ENCODE measurements around the gene GNG13.

The GNG13 gene

DNA sequence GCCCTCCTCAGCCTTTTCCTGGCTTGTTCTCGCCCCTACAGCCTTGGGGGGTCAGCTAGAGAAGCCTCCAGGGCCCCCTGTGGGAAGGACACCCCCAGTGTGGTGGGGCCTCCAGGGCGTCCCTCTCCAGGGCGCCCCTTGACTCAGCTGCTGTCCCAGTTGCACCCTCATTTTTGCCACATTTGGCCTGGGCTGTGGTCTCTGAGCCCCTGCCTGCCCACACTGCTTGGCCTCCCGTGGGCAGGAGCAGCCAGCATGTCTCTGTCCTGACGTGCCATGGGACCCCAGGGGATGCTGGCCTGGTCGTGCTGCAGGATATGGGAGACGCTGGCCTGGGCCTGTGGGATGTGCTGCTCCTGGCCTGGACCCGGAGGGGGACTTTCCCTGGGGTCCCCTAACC lies 7.1 kb downstream of the GNG13 start:
- no peak for DNase-seq (ENCODE audit: low spot score)

DNA sequence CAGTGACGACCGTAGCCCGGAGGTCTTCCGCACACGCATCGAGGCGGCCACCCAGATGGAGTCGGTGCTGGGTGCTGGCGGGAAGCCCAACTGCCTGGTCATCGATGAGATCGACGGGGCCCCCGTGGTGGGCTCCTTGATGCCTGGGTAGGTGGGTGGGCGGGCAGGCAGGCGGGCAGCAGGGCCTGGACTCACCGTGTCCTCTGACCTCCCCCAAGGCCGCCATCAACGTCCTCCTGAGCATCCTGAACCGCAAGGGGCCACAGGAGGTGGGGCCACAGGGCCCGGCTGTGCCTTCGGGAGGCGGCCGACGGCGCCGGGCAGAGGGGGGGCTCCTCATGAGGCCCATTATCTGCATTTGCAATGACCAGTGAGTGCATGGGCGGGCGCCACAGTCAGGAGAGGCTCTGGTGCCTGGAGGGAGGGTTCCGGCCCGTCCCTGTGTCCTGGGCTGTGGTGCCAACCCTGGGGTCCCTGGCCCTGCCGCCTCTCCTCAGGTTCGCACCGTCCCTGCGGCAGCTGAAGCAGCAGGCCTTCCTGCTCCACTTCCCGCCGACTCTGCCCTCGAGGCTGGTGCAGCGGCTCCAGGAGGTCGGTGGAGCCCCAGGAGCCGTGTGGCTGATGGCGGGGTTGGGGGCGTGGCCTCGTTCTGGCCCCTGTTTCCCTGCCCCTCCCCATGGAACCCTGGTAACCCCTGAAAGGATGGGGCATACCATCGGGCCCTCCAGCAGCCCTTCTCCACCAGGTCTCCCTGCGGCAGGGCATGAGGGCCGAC lies 8.1 kb downstream of the GNG13 start:
- no peak for DNase-seq (ENCODE audit: low spot score)

DNA sequence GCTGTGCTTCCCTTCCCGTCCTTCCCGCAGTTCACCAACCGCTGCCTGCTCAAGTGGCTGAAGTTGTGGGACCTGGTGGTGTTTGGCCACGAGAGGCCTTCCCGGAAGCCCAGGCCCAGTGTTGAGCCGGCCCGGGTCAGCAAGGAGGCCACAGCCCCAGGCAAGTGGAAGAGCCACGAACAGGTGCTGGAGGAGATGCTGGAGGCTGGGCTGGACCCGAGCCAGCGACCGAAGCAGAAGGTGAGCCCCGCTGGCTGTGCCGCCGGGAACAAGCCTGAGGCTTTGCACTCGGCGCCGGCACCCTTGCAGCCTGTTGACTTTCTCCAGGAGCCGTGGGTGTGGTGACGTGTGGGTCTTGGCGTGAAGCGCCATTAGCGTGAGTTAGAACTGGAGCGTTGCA lies 9.4 kb downstream of the GNG13 start:
- no peak for DNase-seq (ENCODE audit: low spot score)

DNA sequence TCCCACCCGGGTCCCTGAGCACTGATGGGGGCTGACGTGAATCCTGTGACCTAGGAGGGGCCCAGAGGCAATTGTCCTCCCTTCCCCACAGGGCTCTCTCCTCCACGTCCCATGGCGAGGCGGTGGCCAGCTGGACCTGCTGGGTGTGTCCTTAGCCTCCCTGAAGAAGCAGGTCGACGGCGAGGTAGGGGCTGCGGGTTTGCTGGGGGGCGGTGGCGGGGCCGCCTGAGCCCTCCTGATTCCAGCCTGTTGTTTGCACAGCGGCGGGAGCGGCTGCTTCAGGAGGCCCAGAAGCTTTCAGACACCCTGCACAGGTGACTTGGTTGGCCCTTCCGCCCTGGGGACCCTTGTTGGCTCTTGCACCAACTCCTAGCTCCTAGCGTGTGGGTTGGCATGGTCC lies 10.4 kb downstream of the GNG13 start:
- DNase-seq (ENCODE audit: low spot score): no peak

DNA sequence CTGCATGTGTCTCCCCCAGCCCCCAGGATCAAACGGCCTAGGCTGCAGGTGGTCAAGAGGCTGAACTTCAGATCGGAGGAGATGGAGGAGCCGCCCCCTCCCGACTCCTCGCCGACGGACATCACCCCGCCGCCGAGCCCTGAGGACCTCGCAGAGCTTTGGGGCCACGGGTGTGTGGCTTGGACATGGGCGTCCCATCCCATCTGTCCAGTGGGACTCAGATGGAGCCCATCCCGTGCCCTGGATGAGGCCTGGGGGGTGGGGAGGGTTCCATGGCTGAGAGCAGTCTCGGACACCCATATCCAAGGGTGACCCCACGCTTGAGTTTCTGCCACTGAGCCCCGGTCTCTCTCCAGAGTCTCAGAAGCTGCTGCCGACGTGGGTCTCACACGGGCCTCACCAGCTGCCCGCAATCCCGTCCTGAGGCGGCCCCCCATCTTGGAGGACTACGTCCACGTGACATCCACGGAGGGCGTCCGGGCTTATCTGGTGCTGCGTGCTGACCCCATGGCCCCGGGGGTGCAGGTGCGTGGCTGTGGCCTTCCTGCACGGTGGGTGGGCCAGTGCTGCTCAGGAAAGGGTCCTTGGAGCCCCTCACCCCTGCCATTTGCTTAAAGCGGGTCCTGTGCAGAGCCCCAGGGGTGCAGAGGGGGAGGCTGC lies 11.2 kb downstream of the GNG13 start:
- DNase-seq (ENCODE audit: low spot score): no peak

DNA sequence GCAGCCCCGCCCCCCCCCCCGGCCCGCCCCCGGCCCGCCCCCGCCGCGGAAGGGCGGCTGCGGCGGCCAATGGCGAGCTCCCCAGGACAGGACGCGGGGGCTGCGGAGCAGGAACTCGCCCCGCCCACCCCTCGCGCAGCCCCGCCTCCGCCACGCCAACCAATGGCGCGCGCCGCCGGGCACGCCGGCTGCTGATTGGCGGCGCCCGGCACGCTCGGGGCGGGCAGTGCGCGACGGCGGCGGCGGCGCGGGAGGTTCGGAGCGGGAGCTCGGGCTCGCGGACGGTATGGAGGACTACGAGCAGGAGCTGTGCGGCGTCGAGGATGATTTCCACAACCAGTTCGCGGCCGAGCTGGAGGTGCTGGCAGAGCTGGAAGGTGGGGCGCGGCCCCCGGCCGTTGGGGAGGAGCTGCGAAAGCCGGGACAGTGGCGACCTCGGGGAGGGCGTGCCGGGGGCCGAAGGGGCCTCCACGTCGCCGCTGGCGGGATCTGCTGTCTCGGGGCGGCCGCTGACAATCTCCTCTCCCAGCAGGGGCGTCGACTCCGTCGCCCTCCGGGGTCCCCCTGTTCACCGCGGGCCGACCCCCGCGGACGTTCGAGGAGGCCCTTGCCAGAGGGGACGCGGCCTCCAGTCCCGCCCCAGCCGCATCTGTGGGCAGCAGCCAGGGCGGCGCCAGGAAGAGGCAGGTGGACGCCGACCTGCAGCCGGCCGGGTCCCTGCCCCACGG lies 12.0 kb downstream of the GNG13 start, which contains the start of gene CHTF18:
CHTF18 (plus strand) TSS at position 222 of the 728 bp plus-strand sequence; CDS start at position 287, 65 bp downstream.
- peak; percentile 94 for DNase-seq (ENCODE audit: low spot score)

DNA sequence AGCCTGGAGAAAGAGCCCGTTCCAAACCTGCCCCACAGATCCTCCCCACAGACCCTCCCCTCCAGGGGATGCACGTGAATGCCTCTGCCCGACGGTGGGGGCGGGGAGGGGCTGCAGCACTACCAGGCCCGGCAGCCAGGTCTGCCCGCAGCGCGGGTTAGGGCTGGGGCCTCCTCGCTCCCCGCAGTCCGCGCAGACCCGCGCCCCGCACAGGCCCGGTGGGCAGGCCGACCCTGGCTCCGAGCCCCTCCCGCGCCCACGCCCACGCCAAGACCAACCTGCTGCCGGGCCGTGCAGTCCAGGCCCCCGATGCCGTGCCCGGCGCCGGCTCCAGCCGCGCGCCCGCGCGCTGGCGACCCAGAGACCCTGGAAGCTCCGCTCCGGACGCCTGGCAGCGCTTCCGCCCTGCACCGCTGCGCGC lies 12.5 kb downstream of the GNG13 start, which contains the start of gene RPUSD1:
RPUSD1 (minus strand) TSS at position 404 of the 421 bp plus-strand sequence. CDS start 644 bp downstream, outside the sequence.
- DNase-seq (ENCODE audit: low spot score): no peak

DNA sequence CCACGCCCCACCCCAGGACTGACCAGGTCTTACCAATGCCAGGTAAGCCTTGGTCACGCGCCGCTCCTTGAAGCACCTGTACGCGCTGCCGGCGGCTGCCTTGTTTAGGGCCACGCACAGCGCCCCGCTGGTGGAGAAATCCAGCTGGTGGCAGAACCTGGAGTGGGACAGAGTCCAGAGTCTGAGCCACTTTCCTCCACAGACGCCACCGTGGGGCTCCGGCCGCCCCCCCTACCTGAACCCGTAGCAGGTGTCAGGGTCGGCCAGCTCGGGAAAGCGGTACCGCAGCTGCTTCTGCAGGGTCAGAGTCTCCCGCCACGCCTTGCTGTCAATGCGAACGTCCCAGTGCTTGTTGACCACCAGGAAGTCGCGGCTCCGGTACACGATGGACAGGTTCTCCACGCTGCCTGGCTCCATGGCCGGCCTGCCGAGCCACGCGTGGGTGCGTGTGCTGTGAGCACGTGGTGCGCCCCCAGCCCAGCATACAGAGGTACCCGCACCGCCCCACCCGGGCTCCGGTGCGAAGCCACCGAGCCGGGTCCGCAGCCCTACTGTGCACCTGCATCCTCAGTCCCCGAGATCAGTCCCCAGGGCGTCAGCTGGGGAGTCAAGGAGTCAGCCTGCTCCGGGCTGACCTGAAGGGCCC lies 13.1 kb downstream of the GNG13 start:
- DNase-seq (ENCODE audit: low spot score): no peak

DNA sequence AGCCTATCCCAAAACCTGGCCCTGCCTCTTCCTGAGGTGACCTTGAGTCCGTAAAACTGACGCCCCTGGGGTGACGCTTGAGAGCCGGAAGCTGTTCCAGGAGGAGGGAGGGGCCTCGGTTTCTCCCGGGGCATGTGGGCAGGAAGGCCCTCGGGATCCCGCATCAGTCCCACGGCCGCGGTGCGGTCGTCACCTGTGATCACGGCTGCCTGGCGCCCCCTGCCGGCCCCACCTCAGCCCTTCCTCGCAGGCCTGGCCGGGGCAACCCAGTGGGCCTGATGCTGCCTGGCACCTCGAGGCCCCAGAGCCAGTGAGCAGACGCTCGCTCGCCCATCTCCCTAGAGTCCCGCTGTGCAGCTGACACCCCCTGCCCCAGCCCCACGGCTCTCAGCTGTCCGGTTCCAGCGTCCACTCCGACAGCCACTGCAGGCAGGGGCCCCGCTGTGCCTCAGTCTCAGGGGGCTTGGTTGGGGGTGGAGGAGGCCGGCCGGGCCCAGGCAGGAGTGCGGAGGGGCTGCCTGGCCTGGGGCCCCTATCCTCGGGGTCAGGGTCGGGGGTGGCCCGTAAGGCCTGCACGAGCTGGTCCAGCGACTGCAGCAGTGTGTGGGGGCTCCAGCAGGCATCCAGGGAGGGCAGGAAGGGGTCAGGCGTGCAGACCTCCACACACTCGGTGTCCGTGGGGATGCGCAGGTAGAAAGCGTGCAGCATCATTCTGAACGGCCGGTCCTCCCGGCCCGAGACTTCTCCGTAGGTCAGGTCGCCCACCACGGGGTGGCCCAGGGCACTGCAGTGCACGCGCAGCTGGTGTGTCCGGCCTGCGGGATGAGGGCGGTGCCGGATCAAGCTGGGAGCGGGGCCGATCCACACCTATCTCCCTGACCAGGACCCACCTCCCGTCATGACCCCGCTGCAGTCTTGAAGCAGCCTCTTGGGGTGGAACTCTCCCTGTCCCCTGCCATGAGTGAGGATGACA lies 14.7 kb downstream of the GNG13 start:
- peak; percentile 57 for DNase-seq (ENCODE audit: low spot score)

DNA sequence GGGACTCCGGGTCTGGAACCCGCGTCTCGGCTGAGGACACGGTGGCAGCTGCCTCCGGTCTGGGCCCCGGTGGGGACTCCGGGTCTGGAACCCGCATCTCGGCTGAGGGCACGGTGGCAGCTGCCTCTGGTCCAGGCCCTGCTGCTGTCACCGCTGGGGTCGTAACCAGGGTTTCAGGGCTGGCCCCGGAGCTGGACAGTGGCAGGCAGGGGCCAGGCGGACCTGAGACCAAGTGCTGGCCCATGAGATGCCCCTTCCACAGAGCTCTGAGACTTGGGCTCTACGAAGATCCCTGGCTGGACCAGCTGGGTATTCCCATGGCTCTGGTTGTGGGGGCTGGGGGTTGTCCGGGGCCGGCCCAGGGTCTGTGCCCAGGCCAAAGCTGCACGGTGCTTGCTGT lies 16.1 kb downstream of the GNG13 start:
- no peak for DNase-seq (ENCODE audit: low spot score)

DNA sequence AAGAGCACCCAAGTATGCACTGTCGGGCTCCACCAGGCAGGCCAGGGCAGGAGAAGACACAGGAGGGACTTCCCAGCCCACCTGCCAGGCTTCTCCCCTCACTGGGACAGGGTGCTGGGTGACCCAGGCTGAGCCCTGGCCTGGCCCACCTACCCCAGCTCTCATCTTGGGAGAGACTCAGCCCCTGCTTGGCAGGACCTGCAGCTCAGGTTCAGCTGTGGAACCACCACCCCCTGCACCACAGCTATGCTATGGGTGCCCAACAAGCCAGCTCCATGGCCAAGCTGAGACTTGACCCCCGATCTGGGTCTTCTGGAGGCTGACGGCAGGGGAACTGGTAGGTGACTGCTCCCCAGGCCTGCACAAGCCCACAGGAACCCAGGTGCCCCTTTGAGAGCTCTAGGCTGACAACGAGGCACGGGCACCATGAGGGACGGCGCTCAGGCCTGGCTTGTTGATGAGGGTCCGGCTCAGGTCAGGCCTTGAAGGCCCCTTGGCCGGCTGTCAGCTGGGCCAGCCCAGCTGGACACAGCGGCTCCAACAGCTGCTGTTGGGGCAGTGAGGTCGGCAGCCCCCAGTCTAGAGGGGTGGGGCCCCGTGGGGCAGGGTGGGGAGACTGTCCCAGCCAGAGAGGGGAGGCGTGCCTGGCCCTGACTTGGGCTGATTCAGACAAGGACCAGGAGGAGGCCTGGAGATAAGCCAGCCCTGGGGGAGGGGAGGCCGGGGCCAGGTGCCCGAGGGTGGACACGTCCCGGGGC lies 17.0 kb downstream of the GNG13 start:
- no peak for DNase-seq (ENCODE audit: low spot score)

DNA sequence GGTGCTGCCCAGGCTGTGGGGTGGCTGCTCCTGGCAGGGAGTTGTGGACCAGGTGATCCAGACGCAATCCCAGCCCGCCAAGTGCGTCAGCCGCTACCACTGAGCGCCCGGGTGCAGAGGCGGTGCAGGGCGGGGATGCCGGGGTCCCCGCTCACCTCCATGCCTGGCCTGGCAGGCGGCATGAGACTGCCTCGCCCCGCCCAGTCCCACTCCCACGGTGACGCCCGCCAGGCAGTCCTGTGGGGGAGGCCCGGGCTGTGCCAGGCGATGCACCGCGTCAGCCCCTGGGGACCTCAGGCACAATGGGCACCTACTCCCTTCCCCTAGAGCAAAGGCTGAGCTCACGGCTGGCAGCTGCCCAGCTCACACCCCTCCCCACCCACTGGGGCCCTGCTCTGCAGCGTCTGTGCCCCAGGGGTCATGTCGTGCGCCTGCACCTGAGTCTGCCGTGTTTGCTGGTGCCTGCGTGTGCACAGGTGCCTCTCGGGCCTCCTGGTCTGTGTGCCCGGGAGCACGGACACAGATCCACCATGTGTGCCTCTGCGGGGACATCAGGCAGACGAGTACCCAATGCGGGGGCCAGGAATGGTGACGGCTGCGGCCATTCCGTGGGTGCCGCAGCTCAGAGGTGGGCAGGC lies 17.6 kb downstream of the GNG13 start:
- DNase-seq (ENCODE audit: low spot score): no peak

DNA sequence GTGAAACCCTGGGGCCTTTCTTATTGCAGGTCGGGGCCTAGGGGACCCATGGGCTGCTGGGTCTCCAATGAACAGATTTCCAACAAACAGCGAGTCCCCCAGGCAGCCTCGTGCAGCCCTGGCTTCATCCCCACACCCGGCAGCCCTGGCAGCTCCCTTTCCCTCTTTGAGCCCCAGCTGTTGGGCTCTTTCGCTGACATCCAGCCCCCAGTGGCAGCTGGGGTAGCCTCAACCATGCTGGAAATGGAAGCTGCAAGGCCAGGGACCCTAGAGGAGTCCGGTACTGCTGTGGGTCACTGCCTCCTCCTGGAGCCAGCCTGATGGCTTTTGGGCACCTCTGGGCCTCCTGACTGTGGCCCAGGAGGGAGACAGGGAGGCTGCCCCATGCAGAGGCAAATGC lies 18.3 kb downstream of the GNG13 start:
- no peak for DNase-seq (ENCODE audit: low spot score)

DNA sequence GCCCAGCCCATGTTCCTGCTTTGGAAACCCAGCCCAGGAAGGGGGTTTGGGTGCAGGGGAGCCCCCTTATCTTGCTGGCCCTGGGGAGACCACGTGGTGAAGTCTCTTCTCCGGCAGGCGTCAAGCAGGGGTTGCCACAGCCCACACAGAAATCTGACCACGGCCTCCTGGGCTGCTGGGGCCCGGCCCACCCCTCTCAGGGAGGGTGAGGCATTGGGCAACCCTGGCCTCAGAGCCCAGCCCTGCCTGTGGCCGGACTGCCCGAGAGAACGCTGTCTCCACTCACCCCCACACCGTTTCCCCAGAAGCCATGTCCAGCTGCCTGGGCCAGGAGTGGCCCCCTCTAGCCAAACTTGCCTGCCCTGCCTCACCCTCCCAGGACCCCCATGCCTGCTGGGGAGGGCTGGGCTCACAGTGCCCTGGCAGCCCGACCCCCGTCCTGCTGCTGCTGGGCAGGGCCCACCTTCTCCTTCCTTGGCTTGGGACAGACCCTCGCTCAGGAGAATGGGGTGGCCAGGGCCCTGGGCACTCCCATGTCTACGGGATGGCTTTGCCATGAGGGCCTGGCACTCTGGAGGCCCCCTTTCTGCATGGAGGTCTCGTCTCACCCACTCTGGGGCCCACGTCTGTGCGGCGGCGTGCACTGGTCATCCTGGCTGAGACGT lies 19.1 kb downstream of the GNG13 start:
- no peak for DNase-seq (ENCODE audit: low spot score)

DNA sequence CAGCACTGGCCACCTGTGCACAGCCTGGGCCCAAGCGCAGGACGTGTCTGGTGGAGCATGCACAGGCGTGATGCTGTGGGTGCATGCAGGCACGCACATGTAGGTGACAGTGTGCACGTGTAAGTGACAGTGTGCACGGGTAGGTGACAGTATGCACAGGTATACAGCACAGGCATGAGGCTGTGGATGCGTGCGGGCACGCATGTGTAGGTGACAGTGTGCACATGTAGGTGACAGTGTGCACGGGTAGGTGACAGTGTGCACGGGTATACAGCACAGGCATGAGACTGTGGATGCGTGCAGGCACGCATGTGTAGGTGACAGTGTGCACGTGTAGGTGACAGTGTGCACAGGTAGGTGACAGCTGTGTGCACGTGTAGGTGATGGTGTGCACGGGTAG lies 20.2 kb downstream of the GNG13 start:
- no peak for DNase-seq (ENCODE audit: low spot score)

DNA sequence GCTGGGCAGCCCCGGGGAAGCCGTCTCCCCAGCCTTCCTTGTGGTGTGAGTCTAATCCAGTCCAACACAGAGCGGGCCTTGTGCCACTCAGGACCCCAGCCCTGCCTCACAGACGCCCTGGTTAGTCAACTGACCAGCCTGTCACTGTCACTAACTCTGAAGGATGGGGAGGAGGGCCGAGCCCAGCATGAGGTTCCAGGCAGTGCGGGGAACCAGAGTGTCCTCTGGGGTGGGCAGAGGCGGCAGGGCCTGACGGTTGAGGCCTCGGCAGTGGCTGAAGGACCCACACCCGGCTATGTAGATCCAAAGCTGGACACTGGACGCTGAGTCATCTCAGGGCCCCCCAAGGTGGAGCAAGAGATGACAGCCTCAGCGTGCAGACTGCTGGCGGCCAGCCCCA lies 21.0 kb downstream of the GNG13 start:
- DNase-seq (ENCODE audit: low spot score): no peak

DNA sequence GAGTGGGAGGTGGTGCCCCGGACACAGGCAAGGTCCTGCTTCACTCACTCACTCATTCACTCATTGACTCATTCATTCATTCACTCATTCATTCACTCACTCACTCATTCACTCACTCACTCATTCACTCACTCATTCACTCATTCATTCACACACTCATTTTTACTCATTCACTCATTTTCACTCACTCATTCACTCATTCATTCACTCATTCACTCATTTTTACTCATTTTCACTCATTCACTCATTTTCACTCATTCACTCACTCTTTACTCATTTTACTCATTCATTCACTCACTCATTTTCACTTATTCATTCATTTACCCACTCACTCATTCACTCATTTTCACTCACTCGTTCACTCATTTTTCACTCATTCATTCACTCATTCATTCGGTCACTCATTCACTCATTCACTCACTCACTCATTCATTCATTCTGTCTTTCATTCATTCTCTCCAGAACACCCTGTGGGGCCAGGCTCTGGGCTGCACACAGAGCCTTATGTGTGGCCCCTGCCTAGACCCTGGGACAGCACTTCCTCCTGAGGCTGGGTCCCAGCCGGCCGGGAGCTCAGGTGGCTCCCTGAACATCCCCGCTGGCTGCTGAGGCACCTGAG lies 21.5 kb downstream of the GNG13 start:
- no peak for DNase-seq (ENCODE audit: low spot score)

DNA sequence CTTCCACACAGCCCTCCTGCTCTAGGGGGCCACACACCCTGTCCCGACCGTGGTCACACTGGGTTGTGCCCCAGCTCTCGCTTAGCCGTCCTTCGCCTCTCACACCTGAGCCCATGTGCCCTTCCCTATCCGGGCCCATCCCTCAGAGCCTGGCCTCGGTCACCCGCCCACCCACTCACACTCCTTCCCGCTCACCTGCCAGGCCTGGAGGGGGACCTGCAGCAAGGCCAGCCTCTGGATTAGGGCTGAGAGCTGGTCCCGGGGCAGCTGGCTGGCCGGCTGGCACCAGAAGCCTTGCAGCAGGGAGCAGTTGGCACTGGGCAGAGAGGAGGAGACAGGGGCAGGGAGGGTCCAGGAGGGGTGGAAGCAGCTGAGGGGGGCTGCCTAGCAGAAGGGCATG lies 22.1 kb downstream of the GNG13 start:
- DNase-seq (ENCODE audit: low spot score): no peak

DNA sequence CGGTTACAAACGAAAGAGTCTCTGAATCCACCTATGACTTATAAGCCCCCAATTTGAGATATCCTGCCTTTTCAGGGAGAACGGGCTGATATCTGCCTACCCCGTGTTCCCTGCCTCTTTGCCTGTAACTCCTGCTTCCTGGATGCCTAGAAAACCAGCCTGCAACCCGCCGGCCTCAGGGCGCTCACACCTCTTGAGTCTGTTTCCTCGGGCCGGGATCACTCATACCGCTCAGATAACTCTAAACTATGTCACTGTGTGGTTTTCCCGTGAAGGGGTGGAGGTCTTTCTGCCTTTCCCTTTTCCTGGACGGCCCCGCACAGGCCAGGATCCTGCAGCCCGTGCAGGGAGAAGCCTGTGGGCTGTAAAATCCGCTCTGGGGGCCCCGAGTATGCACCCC lies 22.7 kb downstream of the GNG13 start:
- no peak for DNase-seq (ENCODE audit: low spot score)

All from Ammon's horn (tissue), 1 donor.